Activated CD8-positive, alpha-beta memory T cell treated with anti-CD3 and anti-CD28 coated beads, Interleukin-2, amount 10 ng/mL, durations not matched to agents 7 days and 5 days (primary cell): ENCODE results near the gene CCDC141. TPM values are rescaled to one million over a fixed set of nuclear protein-coding genes. Genes with fewer than 3 reads are reported as not detected.

ENCODE experiments used
- ATAC-seq: fragments of 150-1000 bp; cut with Tn5 transposase; one replicate; pipeline ENCODE4 v1.10.0; 2021; ENCODE audit warnings: moderate library complexity
- CTCF ChIA-PET: fragments of 350-600 bp; sonication (Branson Sonifier 250); formaldehyde crosslinking; loops from one replicate; lab custom pipeline; 2021; ENCODE audit warnings: antibody characterized with exemption; lab: Charles Lee
- DNase-seq: peaks from one replicate; pipeline ENCODE4 v3.0.0-alpha.2; 2020
- H3K27ac Mint-ChIP-seq: one replicate; pipeline ENCODE4 v1.8.0; 2021; ENCODE audit warnings: mild to moderate bottlenecking, mixed read lengths
- H3K27me3 Mint-ChIP-seq: one replicate; pipeline ENCODE4 v1.8.0; 2021; ENCODE audit warnings: mixed read lengths
- H3K36me3 Mint-ChIP-seq: one replicate; pipeline ENCODE4 v1.8.0; 2021; ENCODE audit warnings: mild to moderate bottlenecking, mixed read lengths
- H3K4me1 Mint-ChIP-seq: one replicate; pipeline ENCODE4 v1.8.0; 2021; ENCODE audit warnings: mixed read lengths
- H3K4me3 Mint-ChIP-seq: one replicate; pipeline ENCODE4 v1.8.0; 2021; ENCODE audit warnings: mild to moderate bottlenecking, moderate library complexity, mixed read lengths
- H3K9me3 Mint-ChIP-seq: one replicate; pipeline ENCODE4 v1.8.0; 2022; ENCODE audit warnings: low read depth, mixed read lengths
- total RNA-seq, 2 experiments: library from RNA; stranded (reverse); gene quantifications; one replicate each; pipeline ENCODE4 v1.2.3, GENCODE V29; 2021

Gene CCDC141
- total RNA-seq, 2 experiments from 2014 or later: 8.8 to 12.5 TPM

GRCh38 chr2:178886006-178886405 lies 163.9 kb downstream of the CCDC141 start:
- no peak for DNase-seq
- H3K4me1 Mint-ChIP-seq: no peaks in the 10 kb centered on the region
- no peak overlapping the region for H3K4me3 Mint-ChIP-seq
- ATAC-seq: no peak
- CTCF ChIA-PET: no interaction called here
- H3K9me3 Mint-ChIP-seq: no peaks in the 10 kb centered on the region
- H3K27ac Mint-ChIP-seq: no peak overlapping the region
- no peaks in the 10 kb centered on the region for H3K36me3 Mint-ChIP-seq
- peaks cover 2% of the 10 kb centered on the region for H3K27me3 Mint-ChIP-seq

GRCh38 chr2:178884440-178884839 lies 165.5 kb downstream of the CCDC141 start:
- ATAC-seq: no peak
- CTCF ChIA-PET: interaction anchor here (0.7 to 0.9 kb wide), 2 partner anchors 31 to 39 kb away, joined by 3 read pairs; no protein-coding TSS in a partner anchor
- no peak overlapping the region for H3K27ac Mint-ChIP-seq

GRCh38 chr2:178882666-178883440 lies 167.1 kb downstream of the CCDC141 start:
- DNase-seq (no peak), ATAC-seq (no peak)
- no peak overlapping the region for H3K4me3 Mint-ChIP-seq
- H3K27me3 Mint-ChIP-seq: peaks cover 4% of the 10 kb centered on the region
- H3K36me3 Mint-ChIP-seq: no peaks in the 10 kb centered on the region
- no peaks in the 10 kb centered on the region for H3K9me3 Mint-ChIP-seq
- CTCF ChIA-PET: interaction anchor here (1.3 kb wide), 1 partner anchor 8 kb away, joined by 3 read pairs; no protein-coding TSS in a partner anchor
- no peaks in the 10 kb centered on the region for H3K4me1 Mint-ChIP-seq
- no peak overlapping the region for H3K27ac Mint-ChIP-seq

More at GRCh38 chr2:178884440-178884839, 165.5 kb downstream of the CCDC141 start:
- Mint-ChIP-seq H3K9me3 (no peaks in the 10 kb centered on the region), H3K36me3 (no peaks in the 10 kb centered on the region), H3K4me3 (no peak overlapping the region), H3K4me1 (no peaks in the 10 kb centered on the region), H3K27me3 (peaks cover 5% of the 10 kb centered on the region)
- DNase-seq: no peak

- ATAC-seq: no peak
- H3K36me3 Mint-ChIP-seq: no peaks in the 10 kb centered on the region
- no peaks in the 10 kb centered on the region for H3K4me1 Mint-ChIP-seq
- CTCF ChIA-PET: interaction anchor here (2.0 kb wide), 1 partner anchor 9 kb away, joined by 10 read pairs; no protein-coding TSS in a partner anchor
- DNase-seq: no peak
- peaks cover 10% of the 10 kb centered on the region for H3K27me3 Mint-ChIP-seq
- no peaks in the 10 kb centered on the region for H3K9me3 Mint-ChIP-seq
- no peak overlapping the region for H3K27ac Mint-ChIP-seq
- H3K4me3 Mint-ChIP-seq: no peak overlapping the region
These were observed 168.9 kb downstream of the CCDC141 start for GRCh38 chr2:178881075-178881474.

- no peak for DNase-seq
- peaks cover 11% of the 10 kb centered on the region for H3K27me3 Mint-ChIP-seq
- no peak for ATAC-seq
- H3K4me3 Mint-ChIP-seq: no peak overlapping the region
- no peaks in the 10 kb centered on the region for H3K9me3 Mint-ChIP-seq
- H3K4me1 Mint-ChIP-seq: no peaks in the 10 kb centered on the region
- CTCF ChIA-PET: interaction anchor here (2.0 kb wide), 1 partner anchor 10 kb away, joined by 10 read pairs; no protein-coding TSS in a partner anchor
- H3K36me3 Mint-ChIP-seq: no peaks in the 10 kb centered on the region
- no peak overlapping the region for H3K27ac Mint-ChIP-seq
These were observed 169.7 kb downstream of the CCDC141 start for GRCh38 chr2:178880257-178880656.

- no peaks in the 10 kb centered on the region for H3K4me1 Mint-ChIP-seq
- peaks cover 11% of the 10 kb centered on the region for H3K27me3 Mint-ChIP-seq
- CTCF ChIA-PET: no interaction called here
These were observed 172.1 kb downstream of the CCDC141 start for GRCh38 chr2:178877874-178878273.

GRCh38 chr2:178874529-178875240 lies 175.3 kb downstream of the CCDC141 start:
- ATAC-seq: no peak
- CTCF ChIA-PET: interaction anchor here (1.5 to 2.7 kb wide), 2 partner anchors 17 to 39 kb away, joined by 4 to 6 read pairs; no protein-coding TSS in a partner anchor
- Mint-ChIP-seq H3K27ac (no peak overlapping the region), H3K4me1 (peaks cover 19% of the 10 kb centered on the region), H3K4me3 (no peak overlapping the region), H3K36me3 (peaks cover 1% of the 10 kb centered on the region), H3K9me3 (no peaks in the 10 kb centered on the region), H3K27me3 (peaks cover 16% of the 10 kb centered on the region)
- no peak for DNase-seq

More at GRCh38 chr2:178877874-178878273, 172.1 kb downstream of the CCDC141 start:
- DNase-seq: no peak
- Mint-ChIP-seq H3K27ac (no peak overlapping the region), H3K4me3 (no peak overlapping the region), H3K9me3 (no peaks in the 10 kb centered on the region), H3K36me3 (peaks cover 1% of the 10 kb centered on the region)
- ATAC-seq: no peak

GRCh38 chr2:178873912-178874311 lies 176.0 kb downstream of the CCDC141 start:
- Mint-ChIP-seq H3K27me3 (peaks cover 12% of the 10 kb centered on the region), H3K27ac (no peak overlapping the region), H3K4me1 (peaks cover 19% of the 10 kb centered on the region), H3K4me3 (no peak overlapping the region), H3K9me3 (no peaks in the 10 kb centered on the region), H3K36me3 (peaks cover 1% of the 10 kb centered on the region)
- DNase-seq: no peak
- ATAC-seq: no peak
- CTCF ChIA-PET: interaction anchor here (1.5 kb wide), 1 partner anchor 17 kb away, joined by 4 read pairs; no protein-coding TSS in a partner anchor

DNA sequence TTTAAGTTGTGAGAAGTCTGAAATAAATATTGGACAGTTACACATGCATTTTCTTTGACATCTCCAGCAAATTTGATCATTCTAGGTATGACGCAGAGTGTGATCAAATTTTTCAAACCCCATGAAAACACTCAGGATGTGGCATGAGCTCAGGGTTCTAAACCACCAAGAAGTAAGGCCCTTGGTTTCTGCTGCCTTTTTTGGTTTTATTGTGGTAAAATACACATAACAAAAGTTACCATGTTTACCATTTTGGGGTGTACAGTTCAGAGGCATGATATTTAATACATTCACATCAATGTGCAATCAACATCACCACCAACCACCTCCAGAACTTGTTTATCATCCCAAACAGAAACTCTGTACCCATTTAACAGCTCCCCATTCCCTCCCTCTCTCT lies 178.4 kb downstream of the CCDC141 start:
- Mint-ChIP-seq H3K4me3 (no peak overlapping the region), H3K9me3 (no peaks in the 10 kb centered on the region), H3K27me3 (peaks cover 12% of the 10 kb centered on the region), H3K4me1 (peaks cover 19% of the 10 kb centered on the region), H3K27ac (peak overlapping the region; percentile 29), H3K36me3 (peaks cover 1% of the 10 kb centered on the region)
- ATAC-seq (peak; percentile 89), DNase-seq (peak; percentile 61)
- CTCF ChIA-PET: no interaction called here

DNA sequence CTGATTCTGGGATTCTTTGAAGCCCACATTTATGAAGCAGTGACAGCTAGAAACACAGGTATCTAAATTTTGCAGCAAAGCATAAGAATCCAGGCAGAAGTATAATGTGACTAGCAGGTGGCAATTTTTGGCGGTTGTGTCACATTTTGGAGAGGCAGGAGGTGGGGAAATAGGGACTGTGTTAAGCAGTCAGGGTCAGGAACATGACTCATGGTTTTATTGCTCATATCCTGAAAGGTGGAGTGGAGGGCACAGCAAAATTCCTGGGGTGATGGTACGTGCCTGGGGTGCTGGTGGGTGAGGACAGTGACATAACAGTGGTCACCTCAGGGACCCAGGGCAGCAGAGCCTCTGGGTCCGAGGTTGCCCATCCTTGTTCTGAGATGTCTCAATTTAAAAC lies 179.2 kb downstream of the CCDC141 start:
- peaks cover 1% of the 10 kb centered on the region for H3K36me3 Mint-ChIP-seq
- no peak overlapping the region for H3K27ac Mint-ChIP-seq
- no peak overlapping the region for H3K4me3 Mint-ChIP-seq
- no peak for DNase-seq
- CTCF ChIA-PET: no interaction called here
- ATAC-seq: no peak
- no peaks in the 10 kb centered on the region for H3K9me3 Mint-ChIP-seq
- H3K4me1 Mint-ChIP-seq: peaks cover 19% of the 10 kb centered on the region
- H3K27me3 Mint-ChIP-seq: peaks cover 8% of the 10 kb centered on the region

DNA sequence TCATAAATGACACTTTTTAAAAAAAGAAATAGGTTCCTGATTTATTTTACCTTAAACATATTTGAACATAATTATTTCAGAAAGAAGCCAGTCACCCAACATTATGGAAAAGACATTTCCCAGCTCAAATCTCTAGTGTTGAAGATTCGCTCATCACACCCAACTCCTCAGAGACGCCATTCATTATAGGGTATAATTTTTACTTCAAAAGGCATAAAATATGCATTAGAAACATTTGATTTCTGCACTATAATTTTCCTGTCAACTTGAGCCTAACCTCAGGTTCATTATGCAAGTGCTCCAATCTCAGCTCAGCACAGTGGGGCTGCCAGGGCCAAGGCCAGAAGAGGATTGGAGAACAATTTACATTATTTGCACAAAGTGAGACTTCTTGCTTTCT lies 183.9 kb downstream of the CCDC141 start:
- H3K36me3 Mint-ChIP-seq: peaks cover 2% of the 10 kb centered on the region
- CTCF ChIA-PET: no interaction called here
- H3K9me3 Mint-ChIP-seq: no peaks in the 10 kb centered on the region
- peaks cover 8% of the 10 kb centered on the region for H3K4me1 Mint-ChIP-seq
- no peak for DNase-seq
- H3K27ac Mint-ChIP-seq: no peak overlapping the region
- no peak overlapping the region for H3K4me3 Mint-ChIP-seq
- peaks cover 3% of the 10 kb centered on the region for H3K27me3 Mint-ChIP-seq
- ATAC-seq: no peak

DNA sequence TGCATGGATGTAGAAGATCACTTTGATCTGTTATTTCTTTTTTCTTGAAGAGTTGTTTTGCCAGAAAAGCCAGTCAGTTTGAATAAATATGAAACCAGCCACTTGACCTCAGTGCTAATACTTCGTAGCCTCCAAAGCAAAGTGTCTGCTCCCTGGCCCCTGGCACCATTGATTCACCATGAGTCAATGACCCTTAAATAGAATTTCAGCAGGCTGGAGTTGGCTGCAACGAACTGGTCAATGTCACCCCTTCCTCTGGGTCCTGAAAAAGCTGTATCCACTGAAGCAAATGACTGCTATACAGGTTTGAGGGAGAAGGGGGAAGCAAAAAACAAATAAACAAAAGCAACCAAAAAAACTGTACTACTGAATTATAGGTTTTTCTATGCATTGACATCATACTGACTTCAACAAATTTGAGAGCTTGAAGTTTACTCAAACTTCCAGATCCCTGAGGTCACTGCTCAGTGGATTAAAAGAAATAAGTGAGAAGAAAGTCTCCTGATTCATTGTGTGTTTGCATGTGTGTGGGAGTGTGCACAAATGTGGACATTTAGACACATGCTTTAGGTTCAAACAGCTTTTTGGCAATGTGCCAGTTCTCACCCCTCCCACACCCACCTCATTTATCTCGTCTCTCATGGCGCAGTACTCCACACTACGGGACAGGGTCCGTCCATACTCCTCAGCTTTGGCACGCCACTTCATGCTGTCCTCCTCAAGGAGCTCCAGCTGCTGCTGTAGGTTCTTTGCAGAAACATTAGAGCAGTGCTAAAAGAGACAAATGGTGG lies 184.6 kb downstream of the CCDC141 start:
- H3K36me3 Mint-ChIP-seq: peaks cover 2% of the 10 kb centered on the region
- H3K27me3 Mint-ChIP-seq: peaks cover 3% of the 10 kb centered on the region
- DNase-seq (no peak), ATAC-seq (no peak)
- H3K9me3 Mint-ChIP-seq: no peaks in the 10 kb centered on the region
- peaks cover 2% of the 10 kb centered on the region for H3K4me1 Mint-ChIP-seq
- CTCF ChIA-PET: no interaction called here
- H3K27ac Mint-ChIP-seq: no peak overlapping the region
- no peak overlapping the region for H3K4me3 Mint-ChIP-seq
